Vagina (tissue), 2 donors: ENCODE data around the gene ZNF530.

Experiments used
- CTCF ChIP-seq, 3 experiments: fragments of 450-650 bp in 2 of 3; fragments of 200-600 bp in 1 of 3; sonication (generic) in 1 of 3; IDR thresholded peaks; one replicate each; pipeline ENCODE4 v1.5.1; 2017 to 2019; ENCODE audit warnings: antibody characterized with exemption in 3 of 3, mild to moderate bottlenecking in 2 of 3, moderate library complexity in 2 of 3
- POLR2A ChIP-seq, 2 donors: fragments of 450-650 bp; IDR thresholded peaks; one replicate each; pipeline ENCODE4 v1.6.1; 2017; ENCODE audit warnings: antibody characterized with exemption in 2 of 2, mild to moderate bottlenecking in 2 of 2, moderate library complexity in 2 of 2
- POLR2AphosphoS5 ChIP-seq, 2 donors: sonication (generic); formaldehyde crosslinking; IDR thresholded peaks; one replicate each; pipeline ENCODE4 v1.9.0; 2017; ENCODE audit warnings: antibody characterized with exemption in 2 of 2, mild to moderate bottlenecking in 2 of 2, low read depth in 1 of 2; ENCODE audit not compliant: insufficient read depth in 1 of 2

GRCh38 chr19:57583104-57583520 lies 16.6 kb upstream of the ZNF530 start:
- TF ChIP-seq POLR2AphosphoS5 (IDR thresholded peaks at IDR 0.05; ENCODE audit: insufficient read depth in 1 of 2, low read depth in 1 of 2) (no peak), CTCF (IDR thresholded peaks at IDR 0.05) (no peak), POLR2A (IDR thresholded peaks at IDR 0.05) (no peak)
